GM21515 (cell line): Measurements from ENCODE around the gene ACSS3.
"Not testable (repeated sequence)": the region's sequence is repeated elsewhere in the genome, so short reads cannot be mapped to it uniquely, and the experiment has no call there.

Source experiments
- ATAC-seq: cut with Tn5 transposase; IDR thresholded peaks from one replicate; pipeline ENCODE4 v1.9.1; 2021; ENCODE audit not compliant: unreplicated experiment

The ACSS3 gene, protein sequence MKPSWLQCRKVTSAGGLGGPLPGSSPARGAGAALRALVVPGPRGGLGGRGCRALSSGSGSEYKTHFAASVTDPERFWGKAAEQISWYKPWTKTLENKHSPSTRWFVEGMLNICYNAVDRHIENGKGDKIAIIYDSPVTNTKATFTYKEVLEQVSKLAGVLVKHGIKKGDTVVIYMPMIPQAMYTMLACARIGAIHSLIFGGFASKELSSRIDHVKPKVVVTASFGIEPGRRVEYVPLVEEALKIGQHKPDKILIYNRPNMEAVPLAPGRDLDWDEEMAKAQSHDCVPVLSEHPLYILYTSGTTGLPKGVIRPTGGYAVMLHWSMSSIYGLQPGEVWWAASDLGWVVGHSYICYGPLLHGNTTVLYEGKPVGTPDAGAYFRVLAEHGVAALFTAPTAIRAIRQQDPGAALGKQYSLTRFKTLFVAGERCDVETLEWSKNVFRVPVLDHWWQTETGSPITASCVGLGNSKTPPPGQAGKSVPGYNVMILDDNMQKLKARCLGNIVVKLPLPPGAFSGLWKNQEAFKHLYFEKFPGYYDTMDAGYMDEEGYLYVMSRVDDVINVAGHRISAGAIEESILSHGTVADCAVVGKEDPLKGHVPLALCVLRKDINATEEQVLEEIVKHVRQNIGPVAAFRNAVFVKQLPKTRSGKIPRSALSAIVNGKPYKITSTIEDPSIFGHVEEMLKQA

DNA sequence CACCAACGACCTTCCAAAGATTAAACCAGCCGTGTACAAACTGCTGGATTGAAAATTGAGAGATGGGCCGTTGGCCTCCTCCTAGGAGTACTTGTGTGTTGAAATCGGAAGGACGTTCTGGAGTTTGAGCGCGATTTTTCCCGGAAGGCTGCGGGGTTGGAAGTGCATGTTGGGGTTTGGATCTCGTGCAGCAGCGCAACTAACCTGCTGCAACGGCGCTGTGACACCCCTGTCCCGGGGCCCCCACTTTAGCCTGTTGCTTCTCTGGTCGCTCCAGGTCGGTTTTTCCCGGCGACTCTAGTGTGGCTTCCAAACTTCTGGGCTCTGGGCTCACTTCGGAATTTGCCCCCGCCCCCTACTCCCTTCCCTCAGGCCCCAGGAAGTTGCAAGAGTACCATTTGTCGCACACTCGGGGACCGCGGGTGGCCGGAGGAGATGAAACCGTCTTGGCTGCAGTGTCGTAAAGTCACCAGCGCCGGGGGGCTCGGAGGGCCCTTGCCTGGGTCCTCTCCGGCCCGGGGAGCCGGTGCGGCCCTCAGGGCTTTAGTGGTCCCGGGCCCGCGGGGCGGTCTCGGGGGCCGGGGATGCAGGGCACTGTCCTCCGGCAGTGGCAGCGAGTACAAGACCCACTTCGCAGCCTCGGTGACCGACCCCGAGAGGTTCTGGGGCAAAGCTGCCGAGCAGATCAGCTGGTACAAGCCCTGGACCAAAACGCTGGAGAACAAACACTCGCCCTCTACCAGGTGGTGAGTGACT, at the start of gene ACSS3:
Gene ACSS3 (plus strand): TSS at position 394 of the 756 bp plus-strand sequence. CDS start 42 bp downstream, at position 436.
- ATAC-seq = no peak

DNA sequence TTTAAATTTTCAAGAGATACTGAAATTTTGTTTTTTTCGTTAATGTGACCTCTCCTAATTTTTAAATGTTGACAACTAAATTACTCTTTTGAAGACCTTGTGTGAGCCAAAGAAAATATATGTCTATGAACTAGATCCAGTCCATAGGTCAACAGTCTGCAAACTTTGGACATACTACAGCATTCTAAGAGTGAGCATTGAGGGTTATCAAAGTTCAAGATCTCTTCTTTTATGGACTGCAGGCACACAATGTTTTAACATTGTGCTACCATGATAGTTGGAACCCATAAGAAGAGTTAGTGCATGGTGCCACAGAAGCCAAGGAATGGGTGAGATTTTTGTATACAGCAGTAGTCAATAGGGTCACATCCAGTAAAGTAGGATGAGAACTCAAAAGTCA, 43.0 kb upstream of the ACSS3 start:
- ATAC-seq = no peak

DNA sequence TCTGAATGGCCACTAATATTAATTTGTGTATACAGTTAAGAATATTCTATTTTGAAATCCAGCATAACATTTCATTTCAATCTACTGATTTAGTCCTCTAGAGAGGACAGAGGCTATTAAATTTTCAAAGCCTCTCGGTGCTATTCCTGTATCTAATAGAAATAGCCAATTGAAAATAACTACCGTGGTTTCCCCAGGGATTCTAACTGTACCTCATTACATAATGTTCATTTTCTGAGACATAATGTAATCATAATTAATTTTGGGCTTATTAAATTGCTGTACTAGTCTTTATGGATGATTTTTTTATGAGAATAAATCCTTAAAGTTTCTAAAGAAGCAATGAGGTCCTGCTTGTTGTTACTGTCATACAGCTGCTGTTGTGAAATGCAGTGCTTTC, 38.6 kb upstream of the ACSS3 start:
- no peak for ATAC-seq

DNA sequence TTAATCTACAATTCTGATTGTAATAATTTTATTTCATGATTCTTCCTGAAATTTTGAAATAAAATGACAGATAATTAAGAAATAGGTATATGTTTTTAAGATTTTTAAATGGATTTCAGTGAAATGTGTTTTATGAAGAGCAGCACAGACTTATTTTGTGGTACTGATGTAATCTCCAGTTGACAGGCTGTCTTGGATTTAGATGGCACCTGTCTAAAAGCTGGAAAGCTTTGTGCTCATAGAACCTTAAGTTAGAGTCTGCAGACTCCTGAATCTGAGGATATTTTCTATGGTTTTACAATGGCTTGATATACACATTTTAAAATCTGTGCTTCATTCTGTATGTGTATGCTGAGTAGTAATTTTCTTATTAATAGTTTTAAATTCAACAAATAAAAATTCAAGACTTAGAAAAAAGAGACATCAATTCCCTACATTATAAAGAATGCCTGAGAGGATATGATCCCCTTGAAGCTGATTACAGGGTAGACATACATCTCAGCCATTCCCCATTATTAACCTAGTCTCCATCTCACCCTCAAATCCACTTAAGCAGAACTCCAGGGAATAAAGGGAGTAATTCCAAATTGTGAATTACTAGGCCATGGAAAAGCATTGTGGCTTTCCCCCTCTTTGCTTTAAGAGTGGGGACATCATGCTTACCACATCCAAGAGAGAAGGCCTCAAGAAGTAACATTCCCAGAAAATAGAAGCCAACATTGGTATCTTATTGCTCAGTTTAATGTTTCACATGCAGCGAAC, 33.7 kb upstream of the ACSS3 start:
- ATAC-seq = no peak

DNA sequence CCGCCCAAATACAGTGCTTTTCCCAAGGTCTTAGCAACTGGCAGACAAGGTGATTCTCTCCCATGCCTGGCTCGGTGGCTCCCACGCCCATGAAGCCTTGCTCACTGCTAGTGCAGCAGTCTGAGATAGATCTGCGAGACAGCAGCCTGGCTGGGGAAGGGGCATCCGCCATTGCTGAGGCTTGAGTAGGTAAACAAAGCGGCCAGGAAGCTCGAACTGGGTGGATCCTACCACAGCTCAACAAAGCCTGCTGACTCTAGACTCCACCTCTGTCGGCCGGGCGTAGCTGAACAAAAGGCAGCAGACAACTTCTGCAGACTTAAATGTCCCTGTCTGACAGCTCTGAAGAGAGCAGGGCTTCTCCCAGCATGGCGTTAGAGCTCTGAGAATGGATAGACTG, 12.9 kb upstream of the ACSS3 start:
- ATAC-seq = not testable (repeated sequence)

DNA sequence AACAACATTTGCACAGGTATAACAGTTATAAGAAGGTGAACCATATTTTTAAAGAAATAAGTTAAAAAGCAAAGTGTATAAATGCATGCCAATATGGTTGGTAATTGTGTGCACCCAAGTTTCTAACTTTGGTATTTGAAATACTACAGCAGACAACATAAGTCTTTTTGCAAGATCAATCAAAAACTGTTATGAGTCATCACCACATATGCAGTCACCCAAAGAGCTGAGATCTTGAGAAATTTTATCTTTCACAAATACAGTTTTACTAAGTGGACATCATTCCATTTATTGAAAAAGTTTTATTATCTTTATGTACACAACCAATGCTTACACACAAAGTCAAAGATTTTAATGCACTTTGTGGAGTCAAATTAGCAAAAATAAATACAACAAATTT, 7.0 kb upstream of the ACSS3 start:
- no peak for ATAC-seq

DNA sequence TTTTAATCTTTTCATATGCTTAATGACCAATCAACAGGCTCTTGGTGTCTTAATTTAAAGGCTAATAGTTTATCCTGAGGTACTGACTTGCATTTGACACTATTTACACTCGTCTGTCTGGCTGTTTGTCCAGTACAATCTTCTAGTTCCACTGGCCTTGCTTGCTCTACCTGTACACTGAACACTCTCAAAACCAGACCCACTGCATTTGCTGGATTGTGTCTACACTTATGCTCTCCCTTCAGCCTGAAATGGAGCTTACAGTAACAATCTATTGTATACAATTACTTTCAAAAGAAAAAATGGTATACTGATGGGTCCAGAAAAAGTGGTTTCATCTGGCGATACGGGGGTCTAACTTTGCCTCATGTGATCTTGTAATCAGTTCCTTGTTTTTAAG, 2.3 kb upstream of the ACSS3 start:
- ATAC-seq = no peak

DNA sequence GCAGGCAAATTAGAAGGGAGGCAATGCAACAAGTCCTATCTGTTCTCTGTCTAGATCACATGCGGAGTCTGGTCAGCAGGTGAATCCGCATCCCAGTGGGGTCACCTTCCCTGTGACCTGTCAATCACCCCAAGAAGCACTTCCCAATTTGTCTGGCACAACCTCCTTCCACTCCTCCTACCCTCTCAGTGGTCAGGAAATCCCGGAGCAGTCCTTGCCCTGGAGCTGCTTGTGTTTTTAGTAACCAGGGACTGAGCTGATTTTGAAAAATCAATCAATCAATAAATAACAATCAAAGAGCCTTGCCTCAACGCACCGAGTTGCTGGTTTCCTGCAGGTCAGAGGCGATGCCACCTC, 572 bp upstream of the ACSS3 start:
- ATAC-seq = no peak

DNA sequence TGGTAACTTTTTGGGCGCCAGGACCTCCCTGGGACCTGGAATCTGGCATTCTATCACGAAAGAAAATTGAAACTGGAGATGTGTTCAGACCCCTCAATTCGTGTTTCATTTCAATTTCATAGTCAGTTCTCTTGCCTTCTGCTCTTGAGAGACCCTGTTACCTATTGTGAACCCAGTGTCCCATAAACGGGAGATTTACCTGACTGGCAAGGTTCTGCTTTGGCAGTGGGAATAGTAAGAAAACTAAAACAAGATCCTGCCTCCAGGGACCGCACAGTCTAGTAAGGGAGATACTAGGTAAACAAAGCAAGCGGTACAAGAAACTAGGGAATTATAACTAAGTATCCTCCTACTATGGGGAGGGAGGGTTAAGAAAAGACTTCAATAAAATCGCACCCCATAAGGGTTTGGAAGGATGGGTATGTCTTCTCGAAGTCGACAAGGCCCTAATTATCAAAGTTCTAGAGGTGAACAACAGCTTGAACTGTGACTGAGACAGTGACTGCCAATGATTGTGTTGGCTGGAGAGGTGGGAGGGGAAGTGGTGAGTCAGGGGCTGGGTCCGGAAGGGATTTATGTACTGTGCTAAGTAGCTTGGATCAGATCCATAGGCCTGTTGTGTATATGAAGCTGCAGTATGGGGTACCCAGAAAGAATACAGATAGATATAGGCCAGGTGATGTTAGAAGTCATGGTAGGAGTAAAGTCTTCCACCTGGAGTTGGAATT, 754 bp downstream of the ACSS3 start:
- ATAC-seq = no peak

DNA sequence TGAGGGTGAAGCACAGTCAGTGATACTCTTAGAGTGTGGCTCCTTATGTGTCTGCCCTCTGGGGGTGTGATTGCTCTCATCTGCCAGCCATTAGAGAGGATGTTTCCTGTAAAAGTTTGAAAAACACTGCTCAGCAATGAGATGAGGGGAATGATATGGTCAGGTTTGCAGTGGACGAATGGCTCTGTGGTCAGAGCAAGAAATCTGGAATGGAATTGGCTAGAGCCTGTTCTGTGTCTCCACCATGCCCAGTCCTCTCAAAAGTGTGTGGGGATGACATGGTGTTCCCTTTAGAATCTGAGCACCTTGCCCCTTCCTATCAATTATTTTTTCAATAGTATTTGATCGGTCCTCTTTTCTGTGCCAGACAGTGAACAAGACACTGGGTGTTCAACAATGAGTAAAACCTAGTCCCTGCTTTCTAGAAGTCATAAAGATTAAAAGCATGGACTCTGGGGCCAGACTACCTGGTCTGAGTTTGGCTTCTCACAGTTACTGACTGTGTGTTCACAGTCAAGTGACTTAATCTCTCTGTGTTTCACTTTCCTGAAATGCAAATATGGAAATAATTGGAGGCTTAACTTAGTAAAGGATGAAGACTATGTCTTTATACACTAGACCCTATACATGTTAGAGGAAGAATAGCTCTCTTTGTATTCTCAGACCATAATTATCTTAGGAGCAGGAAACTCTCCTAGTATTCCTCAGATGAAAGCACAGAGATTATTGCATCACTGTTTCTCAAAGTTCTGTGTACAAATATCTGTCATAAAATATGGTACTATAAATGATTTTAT, 1.6 kb downstream of the ACSS3 start:
- no peak for ATAC-seq

DNA sequence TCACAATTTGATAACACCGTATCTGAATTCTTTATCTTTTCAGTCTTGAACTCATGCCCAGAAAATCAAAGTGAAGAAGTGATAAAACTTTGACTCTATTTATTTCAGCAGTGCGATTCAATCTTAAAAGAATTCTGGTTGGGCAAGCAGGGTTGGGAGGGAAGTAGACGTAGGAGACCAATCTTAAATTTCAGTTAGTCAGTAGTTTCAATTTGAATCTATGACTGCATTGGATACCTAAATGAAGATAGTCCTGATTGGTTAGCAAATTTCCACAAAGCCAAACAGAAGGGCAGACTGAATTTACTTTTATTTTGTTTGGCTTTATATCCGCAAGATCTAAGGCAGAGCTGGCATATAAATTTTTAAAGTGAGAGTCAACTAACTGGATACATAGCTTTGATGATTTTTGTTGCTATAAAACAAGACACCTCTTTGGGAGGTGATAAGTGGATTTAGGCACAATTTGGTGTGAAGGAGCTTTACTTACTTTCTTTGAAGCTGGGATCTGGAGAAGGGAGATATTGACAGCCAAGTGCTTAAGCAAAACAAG, 2.6 kb downstream of the ACSS3 start:
- ATAC-seq = no peak

DNA sequence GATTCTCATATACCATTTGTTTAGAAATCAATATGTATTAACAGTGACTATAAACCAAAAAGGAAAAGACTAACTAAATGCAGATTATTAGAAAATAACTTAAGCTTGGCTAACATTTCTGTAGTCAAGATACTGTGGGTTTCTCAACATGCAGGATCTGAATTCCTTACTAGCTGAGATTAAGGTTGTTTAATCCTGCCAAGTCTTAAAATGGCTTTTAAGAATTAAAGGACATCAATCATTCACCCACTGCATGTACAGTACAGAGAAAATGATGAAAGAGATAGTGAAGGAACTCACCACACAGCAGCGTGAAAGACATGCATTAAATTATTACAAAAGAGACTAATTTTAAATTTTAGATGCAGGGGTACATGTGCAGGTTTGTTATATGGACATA, 3.8 kb downstream of the ACSS3 start:
- no peak for ATAC-seq

DNA sequence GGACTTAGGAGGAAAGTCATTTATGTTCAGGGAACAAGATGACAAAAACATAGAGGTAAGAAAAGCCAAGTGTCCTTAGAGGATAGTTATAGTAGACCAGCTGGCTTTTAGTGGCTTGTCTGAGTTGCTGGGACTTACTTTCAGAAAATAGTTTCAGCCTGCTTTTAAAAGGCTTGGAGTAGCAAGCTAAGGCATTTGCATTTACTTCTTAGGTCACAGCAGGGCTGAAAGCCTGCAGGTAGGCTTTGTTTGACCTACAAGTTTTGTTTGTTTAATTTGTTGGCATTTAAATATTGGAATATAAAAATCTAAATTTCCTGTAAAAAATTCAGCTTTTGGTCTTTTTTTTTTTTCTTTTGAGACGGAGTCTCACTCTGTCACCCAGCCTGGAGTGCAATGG, 5.1 kb downstream of the ACSS3 start:
- ATAC-seq = no peak

DNA sequence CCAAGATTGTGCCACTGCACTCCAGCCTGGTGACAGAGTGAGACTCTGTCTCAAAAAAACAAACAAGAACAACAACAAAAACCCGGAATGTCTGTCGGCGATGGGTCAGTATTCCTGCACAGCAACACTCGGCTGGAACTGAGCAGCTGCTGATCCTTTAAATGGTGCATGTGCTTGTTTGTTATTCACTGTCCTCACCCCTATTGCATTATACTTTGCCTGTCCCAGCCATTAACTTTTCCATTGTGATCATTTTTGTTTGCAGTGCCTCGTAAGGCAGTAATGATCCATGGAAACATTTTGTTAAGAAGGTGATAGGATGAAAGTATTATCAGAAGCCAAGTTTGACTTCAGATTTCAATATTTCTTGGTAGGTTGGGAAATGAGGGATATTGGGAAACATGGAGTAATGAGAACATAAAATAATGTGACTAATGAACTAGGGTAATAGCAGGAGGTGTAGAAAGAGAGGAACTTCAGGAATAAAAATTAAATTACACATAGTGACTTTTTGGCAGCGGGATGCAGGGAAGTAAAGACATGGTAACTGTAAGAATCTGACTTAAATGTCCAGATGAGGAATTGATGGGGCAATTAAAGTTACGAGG, 6.1 kb downstream of the ACSS3 start:
- no peak for ATAC-seq

DNA sequence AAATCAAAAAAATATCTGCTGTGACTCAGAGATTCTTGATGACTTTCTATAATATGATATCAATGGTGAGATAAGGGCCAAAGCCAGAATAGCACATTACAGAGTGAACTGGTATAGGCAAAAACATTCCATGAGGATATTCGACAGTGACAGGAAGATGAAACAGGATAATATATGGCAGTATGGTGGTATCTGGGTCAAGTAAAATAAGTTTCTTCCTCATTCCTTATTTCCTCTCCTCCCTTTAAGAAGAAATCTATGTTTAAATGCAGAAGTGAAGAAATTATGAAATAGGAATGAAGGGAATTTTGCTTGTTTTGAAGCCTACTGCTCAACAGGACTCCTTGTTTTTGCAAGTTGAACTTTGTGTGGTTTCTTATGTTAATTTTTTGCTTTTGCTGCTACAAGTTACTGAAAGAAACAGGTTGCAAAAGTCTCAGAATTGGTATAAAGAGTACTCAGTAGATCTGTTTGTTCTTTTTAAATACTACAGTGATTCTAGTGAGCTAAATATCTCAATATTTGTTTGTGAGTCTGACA, 7.0 kb downstream of the ACSS3 start:
- no peak for ATAC-seq

DNA sequence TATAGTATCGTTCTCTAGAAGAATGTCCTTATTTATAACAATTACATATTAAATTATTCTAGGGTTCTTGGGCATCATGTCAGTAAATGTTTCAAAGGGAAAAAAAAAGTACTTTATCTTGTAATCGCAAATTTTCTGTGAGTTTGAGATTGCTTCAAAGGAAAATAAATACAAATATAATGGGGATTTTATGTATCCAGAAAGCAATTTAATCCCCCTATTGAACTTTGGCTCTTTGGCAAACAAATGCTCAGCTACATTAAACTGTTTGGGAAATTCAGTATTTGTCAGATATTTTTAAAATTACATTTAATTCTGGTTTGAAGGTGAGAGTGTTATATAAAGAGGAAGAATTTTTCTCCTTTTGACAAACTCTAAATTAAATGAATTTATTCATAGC, 8.0 kb downstream of the ACSS3 start:
- ATAC-seq = no peak

DNA sequence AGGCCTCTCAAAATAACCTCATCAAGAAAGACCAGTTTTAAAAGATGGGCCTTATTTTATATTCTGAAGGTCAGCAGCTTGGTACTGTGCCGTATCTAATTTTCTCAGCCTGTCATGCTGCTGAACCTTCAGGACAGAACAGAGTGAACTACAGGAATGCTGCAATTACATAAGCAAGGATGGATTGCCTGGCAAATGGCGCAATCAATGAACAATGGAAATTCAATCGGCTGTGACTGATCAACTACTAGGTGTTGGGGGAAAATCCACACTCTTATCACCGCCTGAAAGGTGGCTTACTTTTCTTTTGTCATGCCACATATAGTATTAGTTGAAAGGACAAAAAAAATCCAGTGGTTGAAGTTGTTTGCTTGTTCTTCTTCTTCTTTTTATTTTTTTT, 8.5 kb downstream of the ACSS3 start:
- no peak for ATAC-seq

DNA sequence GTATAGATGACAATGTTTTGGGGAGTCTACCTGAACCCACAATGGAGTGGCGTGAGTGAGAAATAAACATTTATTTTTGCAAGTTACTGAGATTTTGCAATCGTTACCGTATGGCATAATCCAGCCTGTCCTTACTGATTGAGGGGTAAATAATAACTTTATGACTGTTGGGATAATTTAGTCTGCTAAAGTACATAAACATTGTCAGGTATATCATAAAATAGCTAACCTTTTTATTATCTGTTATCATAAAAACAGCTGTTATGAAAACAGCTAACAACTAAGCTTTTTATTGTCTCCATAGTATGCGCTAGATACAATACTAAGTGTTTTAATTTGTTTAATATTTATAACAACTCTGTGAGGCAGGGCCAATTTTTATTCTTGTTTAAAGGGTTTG, 10.3 kb downstream of the ACSS3 start:
- ATAC-seq = no peak

DNA sequence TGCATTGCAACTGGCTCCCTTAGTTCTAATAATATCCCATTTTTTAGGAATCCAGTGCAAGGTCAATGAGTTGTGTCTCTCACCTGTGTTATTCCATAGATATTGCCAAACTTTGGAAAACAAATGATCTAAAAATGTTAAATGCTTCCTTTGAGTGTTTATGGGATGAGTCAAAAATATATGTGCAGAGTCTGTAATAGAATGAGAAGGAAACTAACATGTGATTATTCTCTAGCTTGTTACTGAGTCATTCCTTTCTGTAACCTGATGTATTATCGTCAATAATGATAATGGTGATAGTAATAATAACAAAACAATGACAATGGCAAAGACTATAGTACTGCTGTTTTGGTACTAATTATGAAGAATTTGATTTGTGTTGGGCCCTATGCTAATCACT, 11.5 kb downstream of the ACSS3 start:
- ATAC-seq = no peak
